ENCODE data around the gene CCDC150. TPM values are rescaled to one million over a fixed set of nuclear protein-coding genes. Genes with fewer than 3 reads are reported as not detected.
"Not testable (repeated sequence)": the region's sequence is repeated elsewhere in the genome, so short reads cannot be mapped to it uniquely, and the experiment has no call there.

Gene CCDC150
- total and polyA plus RNA-seq, 2 donors (not counting 1 experiment from before 2014, with no cell fraction given) = 0.70 to 4.9 TPM

GRCh38 chr2:196702641-196703040, 63.1 kb downstream of the CCDC150 start:
- Mint-ChIP-seq H3K4me1 (no peaks in the 10 kb centered on the region), H3K9me3 (ENCODE audit: insufficient read depth) (no peaks in the 10 kb centered on the region), H3K27ac (no peak overlapping the region), H3K27me3 (no peaks in the 10 kb centered on the region), H3K4me3 (no peak overlapping the region)
- intact Hi-C loops (cut with micrococcal nuclease) = no loop called here
- no peaks in the 10 kb centered on the region for H3K36me3 ChIP-seq (replicated peaks in 1 of 2; ENCODE audit: control extremely low read depth in 1 of 2, control insufficient read depth in 1 of 2, extremely low read depth in 1 of 2, insufficient read depth in 2 of 2, low read length in 1 of 2)
- H3K27ac ChIP-seq (ENCODE audit: low read length in 2 of 2) = no peak overlapping the region
- H3K27me3 ChIP-seq (replicated peaks in 1 of 4; ENCODE audit: control extremely low read depth in 1 of 4, control insufficient read depth in 3 of 4, insufficient read depth in 4 of 4, low read length in 3 of 4) = no peaks in the 10 kb centered on the region
- TF ChIP-seq CTCF (IDR thresholded peaks at IDR 0.05) (no peak), EZH2 (IDR thresholded peaks at IDR 0.05; ENCODE audit: borderline replicate concordance, insufficient read depth, low read depth, low read length, poor library complexity, severe bottlenecking) (no peak)
- no peak for DNase-seq
- no peaks in the 10 kb centered on the region for H3K79me2 ChIP-seq (ENCODE audit: control insufficient read depth, insufficient read depth, low read length)
- no CpG with 5 or more reads among the region's 2 CpGs for whole genome bisulfite sequencing (ENCODE audit: insufficient coverage)
- H3K4me1 ChIP-seq (ENCODE audit: control insufficient read depth in 2 of 2, insufficient read depth in 2 of 2, low read length in 2 of 2) = no peaks in the 10 kb centered on the region
- ChIA-PET POLR2A (no interaction called here), CTCF (no interaction called here)
- H2AFZ ChIP-seq (ENCODE audit: insufficient read depth, low read depth, low read length, poor library complexity, severe bottlenecking) = no peak overlapping the region
- H3K4me2 ChIP-seq (replicated peaks; ENCODE audit: low read depth, low read length, poor library complexity, severe bottlenecking) = no peak overlapping the region
- no peak for ATAC-seq (ENCODE audit: low read depth)
- no peaks in the 10 kb centered on the region for H4K20me1 ChIP-seq (ENCODE audit: control insufficient read depth, insufficient read depth, low read length, poor library complexity, severe bottlenecking)
- no peaks in the 10 kb centered on the region for H3K9me3 ChIP-seq (ENCODE audit: control extremely low read depth in 1 of 3, control insufficient read depth in 2 of 3, insufficient read depth in 1 of 3, low read length in 2 of 3)
- no peak overlapping the region for H3K4me3 ChIP-seq (ENCODE audit: control extremely low read depth in 1 of 5, extremely low read depth in 1 of 5, insufficient read depth in 1 of 5, low read depth in 2 of 5, low read length in 4 of 5)
- H3K9ac ChIP-seq (ENCODE audit: low read length) = no peak overlapping the region

- Histone ChIP-seq H3K9me3 (ENCODE audit: control extremely low read depth in 1 of 3, control insufficient read depth in 2 of 3, insufficient read depth in 1 of 3, low read length in 2 of 3) (no peaks in the 10 kb centered on the region), H3K4me1 (ENCODE audit: control insufficient read depth in 2 of 2, insufficient read depth in 2 of 2, low read length in 2 of 2) (no peaks in the 10 kb centered on the region), H3K27ac (ENCODE audit: low read length in 2 of 2) (no peak overlapping the region), H3K4me3 (ENCODE audit: control extremely low read depth in 1 of 5, extremely low read depth in 1 of 5, insufficient read depth in 1 of 5, low read depth in 2 of 5, low read length in 4 of 5) (no peak overlapping the region), H3K9ac (ENCODE audit: low read length) (no peak overlapping the region), H2AFZ (ENCODE audit: insufficient read depth, low read depth, low read length, poor library complexity, severe bottlenecking) (no peak overlapping the region), H4K20me1 (ENCODE audit: control insufficient read depth, insufficient read depth, low read length, poor library complexity, severe bottlenecking) (no peaks in the 10 kb centered on the region), H3K27me3 (replicated peaks in 1 of 4; ENCODE audit: control extremely low read depth in 1 of 4, control insufficient read depth in 3 of 4, insufficient read depth in 4 of 4, low read length in 3 of 4) (no peaks in the 10 kb centered on the region), H3K36me3 (replicated peaks in 1 of 2; ENCODE audit: control extremely low read depth in 1 of 2, control insufficient read depth in 1 of 2, extremely low read depth in 1 of 2, insufficient read depth in 2 of 2, low read length in 1 of 2) (no peaks in the 10 kb centered on the region), H3K4me2 (replicated peaks; ENCODE audit: low read depth, low read length, poor library complexity, severe bottlenecking) (no peak overlapping the region), H3K79me2 (ENCODE audit: control insufficient read depth, insufficient read depth, low read length) (no peaks in the 10 kb centered on the region)
- no peak overlapping the region for H3K4me3 Mint-ChIP-seq
- POLR2A ChIA-PET = no interaction called here
- CTCF ChIA-PET = no interaction called here
- intact Hi-C loops (cut with micrococcal nuclease) = no loop called here
- no peaks in the 10 kb centered on the region for H3K4me1 Mint-ChIP-seq
- DNase-seq (no peak), ATAC-seq (ENCODE audit: low read depth) (no peak)
- H3K27me3 Mint-ChIP-seq = no peaks in the 10 kb centered on the region
- TF ChIP-seq EZH2 (IDR thresholded peaks at IDR 0.05; ENCODE audit: borderline replicate concordance, insufficient read depth, low read depth, low read length, poor library complexity, severe bottlenecking) (no peak), CTCF (IDR thresholded peaks at IDR 0.05) (no peak)
- no peaks in the 10 kb centered on the region for H3K9me3 Mint-ChIP-seq (ENCODE audit: insufficient read depth)
- no peak overlapping the region for H3K27ac Mint-ChIP-seq
Measured at GRCh38 chr2:196703695-196704094, 64.2 kb downstream of the CCDC150 start.

- H4K20me1 ChIP-seq (ENCODE audit: control insufficient read depth, insufficient read depth, low read length, poor library complexity, severe bottlenecking); DNase-seq; H3K4me3 Mint-ChIP-seq; H3K9me3 ChIP-seq (ENCODE audit: control extremely low read depth in 1 of 3, control insufficient read depth in 2 of 3, insufficient read depth in 1 of 3, low read length in 2 of 3); H3K4me3 ChIP-seq (ENCODE audit: control extremely low read depth in 1 of 5, extremely low read depth in 1 of 5, insufficient read depth in 1 of 5, low read depth in 2 of 5, low read length in 4 of 5); H3K79me2 ChIP-seq (ENCODE audit: control insufficient read depth, insufficient read depth, low read length); H3K27ac ChIP-seq (ENCODE audit: low read length in 2 of 2); intact Hi-C loops (cut with micrococcal nuclease); H3K27me3 ChIP-seq (replicated peaks in 1 of 4; ENCODE audit: control extremely low read depth in 1 of 4, control insufficient read depth in 3 of 4, insufficient read depth in 4 of 4, low read length in 3 of 4); H3K9ac ChIP-seq (ENCODE audit: low read length); H2AFZ ChIP-seq (ENCODE audit: insufficient read depth, low read depth, low read length, poor library complexity, severe bottlenecking); POLR2A ChIA-PET; ATAC-seq (ENCODE audit: low read depth); H3K4me2 ChIP-seq (replicated peaks; ENCODE audit: low read depth, low read length, poor library complexity, severe bottlenecking); H3K36me3 ChIP-seq (replicated peaks in 1 of 2; ENCODE audit: control extremely low read depth in 1 of 2, control insufficient read depth in 1 of 2, extremely low read depth in 1 of 2, insufficient read depth in 2 of 2, low read length in 1 of 2); H3K27me3 Mint-ChIP-seq; H3K9me3 Mint-ChIP-seq (ENCODE audit: insufficient read depth); H3K27ac Mint-ChIP-seq; H3K4me1 ChIP-seq (ENCODE audit: control insufficient read depth in 2 of 2, insufficient read depth in 2 of 2, low read length in 2 of 2); H3K4me1 Mint-ChIP-seq: not testable (repeated sequence)
- 97% methylated on average over 10 of the region's 10 CpGs for WGBS (ENCODE audit: insufficient coverage)
- CTCF ChIA-PET = interaction anchor here (0.7 kb wide), 1 partner anchor 1390 kb away, joined by 4 read pairs; no protein-coding TSS in a partner anchor
Measured at GRCh38 chr2:196710056-196710455, 70.5 kb downstream of the CCDC150 start.

Data from B cell (primary cell).